ENCODE results near the gene PPFIA4. TPM values are rescaled to one million over a fixed set of nuclear protein-coding genes. Genes with fewer than 3 reads are reported as not detected.

PPFIA4 gene
- total and polyA plus RNA-seq, 9 of the 15 experiments (the other 6 are each of a cell fraction or from before 2014, with no cell fraction given), result 0.07 to 12.0 (median 0.70) TPM

DNA sequence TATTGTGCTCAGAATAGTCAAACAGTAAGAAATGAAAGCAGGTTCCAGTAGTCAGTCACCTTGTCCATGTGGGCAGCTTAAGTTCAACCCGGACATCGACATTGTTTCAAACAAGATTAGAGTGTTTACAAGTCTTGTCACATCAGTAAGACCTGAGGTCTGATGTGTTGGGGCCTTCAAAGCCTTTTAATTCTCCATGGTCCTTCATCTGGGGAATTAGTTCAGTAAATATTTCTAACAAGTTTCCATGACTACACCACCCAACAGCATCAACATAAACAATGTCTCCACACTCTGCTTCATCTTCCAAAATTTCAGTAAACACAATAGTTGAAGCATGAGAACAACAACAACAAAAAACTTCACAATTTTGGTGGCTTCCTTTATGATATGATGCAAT is 86.2 kb downstream of the PPFIA4 start:
- H3K4me3 ChIP-seq, result no peak overlapping the region
- no TSS peak for BruUV-seq (replicated peaks)
- H3K27me3 ChIP-seq (ENCODE audit: control insufficient read depth in 2 of 2, insufficient read depth in 2 of 2, low read length in 2 of 2), result peaks cover 14 to 21% of the 10 kb centered on the region in 2 experiments; a peak in 4 of 5 replicates
- H4K20me1 ChIP-seq (replicated peaks; ENCODE audit: control insufficient read depth, insufficient read depth, low read length), result no peaks in the 10 kb centered on the region; the same call in 1 of the 2 replicates
- no peaks in the 10 kb centered on the region for H3K36me3 ChIP-seq (ENCODE audit: control insufficient read depth, insufficient read depth, low read length)
- 0% methylated on average over 2 of the region's 2 CpGs for WGBS (ENCODE audit: insufficient coverage, low coverage, missing lambda C conversion rate)
- TF ChIP-seq, protein P1, sequence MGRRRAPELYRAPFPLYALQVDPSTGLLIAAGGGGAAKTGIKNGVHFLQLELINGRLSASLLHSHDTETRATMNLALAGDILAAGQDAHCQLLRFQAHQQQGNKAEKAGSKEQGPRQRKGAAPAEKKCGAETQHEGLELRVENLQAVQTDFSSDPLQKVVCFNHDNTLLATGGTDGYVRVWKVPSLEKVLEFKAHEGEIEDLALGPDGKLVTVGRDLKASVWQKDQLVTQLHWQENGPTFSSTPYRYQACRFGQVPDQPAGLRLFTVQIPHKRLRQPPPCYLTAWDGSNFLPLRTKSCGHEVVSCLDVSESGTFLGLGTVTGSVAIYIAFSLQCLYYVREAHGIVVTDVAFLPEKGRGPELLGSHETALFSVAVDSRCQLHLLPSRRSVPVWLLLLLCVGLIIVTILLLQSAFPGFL (CRISPR knock-in tag; IDR thresholded peaks at IDR 0.05), result no peak
- TF ChIP-seq RFX1 (IDR thresholded peaks at IDR 0.05) (peak; percentile 24), CEBPG (CRISPR knock-in tag; IDR thresholded peaks at IDR 0.05) (no peak), CEBPG (tag; conservative IDR thresholded peaks at IDR 0.05 in 1 of 2, IDR thresholded peaks at IDR 0.05 in 1 of 2) (peak; percentile 30 to 49; a peak in 1 of 4 replicates)
- ATAC-seq (no peak), DNase-seq (ENCODE audit: extremely low read depth in 1 of 4, low spot score in 3 of 4) (no peak), FAIRE-seq (no peak)
- peaks cover 0 to under 1% of the 10 kb centered on the region in 2 experiments; a peak in 1 of 5 replicates for H3K4me1 ChIP-seq (replicated peaks in 1 of 2; ENCODE audit: control insufficient read depth in 2 of 2, insufficient read depth in 2 of 2, low read length in 2 of 2)
- H2AFZ ChIP-seq (ENCODE audit: low read depth, low read length), result no peak overlapping the region
- no peak overlapping the region for H3K4me2 ChIP-seq (ENCODE audit: insufficient read depth, low read length)
- H3K9me1 ChIP-seq (ENCODE audit: control insufficient read depth, insufficient read depth, low read length), result peaks cover 3% of the 10 kb centered on the region
- in situ Hi-C loops (cut with MboI) (no loop called here), intact Hi-C loops (cut with micrococcal nuclease) (no loop called here)
- H3K9ac ChIP-seq (ENCODE audit: insufficient read depth in 1 of 2, low read depth in 2 of 2, low read length in 2 of 2), result no peak overlapping the region
- no peaks in the 10 kb centered on the region for H3K9me3 ChIP-seq (replicated peaks; ENCODE audit: control insufficient read depth, insufficient read depth, low read depth, low read length)
- H3K27ac ChIP-seq (ENCODE audit: extremely low read depth, low read depth, low read length), result no peak overlapping the region
- POLR2A ChIA-PET, result interaction anchor here (0.9 kb wide), 1 partner anchor 30 kb away, joined by 3 read pairs; no protein-coding TSS in a partner anchor
- H3K79me2 ChIP-seq (ENCODE audit: control insufficient read depth, insufficient read depth, low read length), result no peaks in the 10 kb centered on the region
- CTCF ChIA-PET (ENCODE audit: low intra/inter-chr PET ratio), result no interaction called here

DNA sequence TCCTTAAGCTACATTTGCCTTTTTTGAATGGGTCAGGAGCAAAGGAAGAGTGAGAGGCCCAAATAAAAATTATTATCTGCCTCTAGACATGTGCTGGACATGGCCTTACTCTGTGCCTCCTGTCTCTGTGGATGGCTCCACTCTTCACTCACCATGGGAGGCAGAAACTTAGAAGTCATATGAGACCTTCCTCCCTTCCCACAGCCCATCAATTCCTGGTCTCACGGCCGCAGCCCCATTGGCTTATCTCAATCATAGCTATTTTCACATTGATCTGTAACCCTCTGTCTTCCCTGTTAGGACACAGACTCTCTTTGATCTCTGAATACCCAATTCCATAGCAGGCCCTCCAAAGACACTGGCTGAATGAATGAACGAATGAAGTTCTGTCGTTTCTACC is 87.0 kb downstream of the PPFIA4 start:
- no peak overlapping the region for H3K4me2 ChIP-seq (ENCODE audit: insufficient read depth, low read length)
- no peaks in the 10 kb centered on the region for H3K79me2 ChIP-seq (ENCODE audit: control insufficient read depth, insufficient read depth, low read length)
- no peak for FAIRE-seq
- no peak overlapping the region for H2AFZ ChIP-seq (ENCODE audit: low read depth, low read length)
- H3K9me1 ChIP-seq (ENCODE audit: control insufficient read depth, insufficient read depth, low read length), result peaks cover 3% of the 10 kb centered on the region
- intact Hi-C loops (cut with micrococcal nuclease) (no loop called here), in situ Hi-C loops (cut with MboI) (no loop called here)
- ATAC-seq, result no peak
- WGBS (ENCODE audit: insufficient coverage, low coverage, missing lambda C conversion rate), result 0% methylated on average over 4 of the region's 4 CpGs
- H3K4me3 ChIP-seq, result no peak overlapping the region
- ChIA-PET POLR2A (interaction anchor here (0.6 to 0.9 kb wide), 2 partner anchors 31 to 39 kb away, joined by 3 read pairs; no protein-coding TSS in a partner anchor), CTCF (ENCODE audit: low intra/inter-chr PET ratio) (no interaction called here)
- peaks cover 15 to 27% of the 10 kb centered on the region in 2 experiments; a peak in 4 of 5 replicates for H3K27me3 ChIP-seq (ENCODE audit: control insufficient read depth in 2 of 2, insufficient read depth in 2 of 2, low read length in 2 of 2)
- no peak overlapping the region for H3K27ac ChIP-seq (ENCODE audit: extremely low read depth, low read depth, low read length)
- no TSS peak for BruUV-seq (replicated peaks)
- no peak overlapping the region for H3K9ac ChIP-seq (ENCODE audit: insufficient read depth in 1 of 2, low read depth in 2 of 2, low read length in 2 of 2)
- H3K36me3 ChIP-seq (ENCODE audit: control insufficient read depth, insufficient read depth, low read length), result no peaks in the 10 kb centered on the region
- no peaks in the 10 kb centered on the region for H3K9me3 ChIP-seq (replicated peaks; ENCODE audit: control insufficient read depth, insufficient read depth, low read depth, low read length)
- H4K20me1 ChIP-seq (replicated peaks; ENCODE audit: control insufficient read depth, insufficient read depth, low read length), result no peaks in the 10 kb centered on the region; the same call in 1 of the 2 replicates
- H3K4me1 ChIP-seq (replicated peaks in 1 of 2; ENCODE audit: control insufficient read depth in 2 of 2, insufficient read depth in 2 of 2, low read length in 2 of 2), result peaks cover 0 to 5% of the 10 kb centered on the region in 2 experiments; a peak in 1 of 5 replicates
- TF ChIP-seq, protein P2, sequence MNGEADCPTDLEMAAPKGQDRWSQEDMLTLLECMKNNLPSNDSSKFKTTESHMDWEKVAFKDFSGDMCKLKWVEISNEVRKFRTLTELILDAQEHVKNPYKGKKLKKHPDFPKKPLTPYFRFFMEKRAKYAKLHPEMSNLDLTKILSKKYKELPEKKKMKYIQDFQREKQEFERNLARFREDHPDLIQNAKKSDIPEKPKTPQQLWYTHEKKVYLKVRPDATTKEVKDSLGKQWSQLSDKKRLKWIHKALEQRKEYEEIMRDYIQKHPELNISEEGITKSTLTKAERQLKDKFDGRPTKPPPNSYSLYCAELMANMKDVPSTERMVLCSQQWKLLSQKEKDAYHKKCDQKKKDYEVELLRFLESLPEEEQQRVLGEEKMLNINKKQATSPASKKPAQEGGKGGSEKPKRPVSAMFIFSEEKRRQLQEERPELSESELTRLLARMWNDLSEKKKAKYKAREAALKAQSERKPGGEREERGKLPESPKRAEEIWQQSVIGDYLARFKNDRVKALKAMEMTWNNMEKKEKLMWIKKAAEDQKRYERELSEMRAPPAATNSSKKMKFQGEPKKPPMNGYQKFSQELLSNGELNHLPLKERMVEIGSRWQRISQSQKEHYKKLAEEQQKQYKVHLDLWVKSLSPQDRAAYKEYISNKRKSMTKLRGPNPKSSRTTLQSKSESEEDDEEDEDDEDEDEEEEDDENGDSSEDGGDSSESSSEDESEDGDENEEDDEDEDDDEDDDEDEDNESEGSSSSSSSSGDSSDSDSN (IDR thresholded peaks at IDR 0.05; ENCODE audit: borderline replicate concordance in 1 of 2, low read depth in 2 of 2, low read length in 2 of 2), result no peak
- TF ChIP-seq ARID2 (IDR thresholded peaks at IDR 0.05) (no peak), RB1 (IDR thresholded peaks at IDR 0.05; ENCODE audit: low read depth) (no peak), XRCC5 (IDR thresholded peaks at IDR 0.05; ENCODE audit: low read depth, low read length) (no peak), ZFP1 (CRISPR knock-in tag; IDR thresholded peaks at IDR 0.05) (no peak), SETDB1 (IDR thresholded peaks at IDR 0.05; ENCODE audit: low read length) (no peak), PURB (CRISPR knock-in tag; IDR thresholded peaks at IDR 0.05; ENCODE audit: low read depth) (no peak)
- DNase-seq (ENCODE audit: extremely low read depth in 1 of 4, low spot score in 3 of 4), result no peak
